ENCODE data around the gene KIF23. TPM values are rescaled to one million over a fixed set of nuclear protein-coding genes. Genes with fewer than 3 reads are reported as not detected.

KIF23 gene
- total and polyA plus RNA-seq, 11 donors, result 0.23 to 7.7 (median 0.66) TPM; not detected in 1

- H3K27ac ChIP-seq, result no peak overlapping the region
- DNase-seq (peak in 1 of 5 donors; percentile 49), ATAC-seq (no peak)
- no peaks in the 10 kb centered on the region for H3K9me3 ChIP-seq
- intact Hi-C loops (cut with DNase I), result no loop called here
- H3K27me3 ChIP-seq, result no peaks in the 10 kb centered on the region
- H3K36me3 ChIP-seq, result no peaks in the 10 kb centered on the region
- H3K4me3 ChIP-seq, result no peak overlapping the region
- 79 to 87% (median 82%) methylated on average over 7 of the region's 7 CpGs for WGBS, 4 donors
- TF ChIP-seq POLR2A (IDR thresholded peaks at IDR 0.05) (no peak), CTCF (IDR thresholded peaks at IDR 0.05) (no peak)
- H3K4me1 ChIP-seq, result peaks cover 0 to 10% (median 4%) of the 10 kb centered on the region in 12 donors
Measured at GRCh38 chr15:69389426-69389825, 24.7 kb upstream of the KIF23 start.

- Histone ChIP-seq H3K9me3 (no peaks in the 10 kb centered on the region), H3K27ac (no peak overlapping the region), H3K36me3 (no peaks in the 10 kb centered on the region), H3K4me3 (no peak overlapping the region), H3K27me3 (peaks cover 0 to 5% (median 0%) of the 10 kb centered on the region in 9 donors), H3K4me1 (peaks cover 0 to 16% (median 7%) of the 10 kb centered on the region in 12 donors)
- no peak for ATAC-seq
- TF ChIP-seq CTCF (IDR thresholded peaks at IDR 0.05), result no peak
- TF ChIP-seq POLR2A (IDR thresholded peaks at IDR 0.05), result no peak
- DNase-seq, result no peak
- 98 to 100% (median 99%) methylated on average over 2 of the region's 2 CpGs for WGBS, 4 donors
- intact Hi-C loops (cut with DNase I), result loop anchor here in 9 of 10 donors (5.0 to 10.0 kb wide), 5 partner anchors 116 to 236 kb away; partner anchors contain the start of gene GLCE (in 5 of the 9)
Measured at GRCh38 chr15:69390575-69390974, 23.6 kb upstream of the KIF23 start.

- peaks cover 0 to 16% (median 7%) of the 10 kb centered on the region in 12 donors for H3K4me1 ChIP-seq
- H3K4me3 ChIP-seq, result no peak overlapping the region
- no peak for TF ChIP-seq CTCF (IDR thresholded peaks at IDR 0.05)
- no peak for TF ChIP-seq POLR2A (IDR thresholded peaks at IDR 0.05)
- intact Hi-C loops (cut with DNase I), result loop anchor here in 9 of 10 donors (5.0 to 10.0 kb wide), 5 partner anchors 116 to 236 kb away; partner anchors contain the start of gene GLCE (in 5 of the 9)
- peaks cover 0 to 5% (median 0%) of the 10 kb centered on the region in 9 donors for H3K27me3 ChIP-seq
- H3K9me3 ChIP-seq, result no peaks in the 10 kb centered on the region
- no peaks in the 10 kb centered on the region for H3K36me3 ChIP-seq
- DNase-seq (no peak), ATAC-seq (no peak)
- no peak overlapping the region for H3K27ac ChIP-seq
- WGBS, 4 donors, result 94 to 96% (median 95%) methylated on average over 11 of the region's 11 CpGs
Measured at GRCh38 chr15:69391046-69391757, 22.9 kb upstream of the KIF23 start.

- intact Hi-C loops (cut with DNase I), result loop anchor here in 9 of 10 donors (5.0 to 10.0 kb wide), 5 partner anchors 118 to 238 kb away; partner anchors contain the start of gene GLCE (in 5 of the 9)
- no peak overlapping the region for H3K4me3 ChIP-seq
- TF ChIP-seq POLR2A (IDR thresholded peaks at IDR 0.05) (no peak), CTCF (IDR thresholded peaks at IDR 0.05) (no peak)
- ATAC-seq, result no peak
- H3K4me1 ChIP-seq, result peaks cover 0 to 16% (median 7%) of the 10 kb centered on the region in 12 donors
- no peaks in the 10 kb centered on the region for H3K36me3 ChIP-seq
- WGBS, 4 donors, result 76 to 82% (median 77%) methylated on average over 4 of the region's 4 CpGs
- no peak for DNase-seq
- H3K27me3 ChIP-seq, result peaks cover 0 to 5% (median 0%) of the 10 kb centered on the region in 9 donors
- no peak overlapping the region for H3K27ac ChIP-seq
- no peaks in the 10 kb centered on the region for H3K9me3 ChIP-seq
Measured at GRCh38 chr15:69392352-69392751, 21.8 kb upstream of the KIF23 start.

Measured in heart left ventricle (tissue), 16 donors.